Astrocyte of the cerebellum (primary cell): ENCODE results near the gene PPFIA1.

Experiments used
- DNase-seq: peaks from one replicate; pipeline ENCODE4 v3.0.0-alpha.2; 2011; ENCODE audit warnings: low read depth
- H3K4me3 ChIP-seq: 2 replicates; pipeline ENCODE4 v1.5.1; 2011; ENCODE audit warnings: mild to moderate bottlenecking, low read depth, low read length, moderate library complexity
- in situ Hi-C: cut with HindIII; loops from 2 replicates; pipeline ENCODE4 v1.10.0; 2017; ENCODE audit warnings: low sequenced_read_pairs
- TF ChIP-seq, protein P1 (sequence below): IDR thresholded peaks from 2 replicates; pipeline ENCODE4 v1.5.1; 2012; ENCODE audit warnings: low read length, low read depth, moderate library complexity, mild to moderate bottlenecking; ENCODE audit errors: missing control alignments

Gene PPFIA1

DNA sequence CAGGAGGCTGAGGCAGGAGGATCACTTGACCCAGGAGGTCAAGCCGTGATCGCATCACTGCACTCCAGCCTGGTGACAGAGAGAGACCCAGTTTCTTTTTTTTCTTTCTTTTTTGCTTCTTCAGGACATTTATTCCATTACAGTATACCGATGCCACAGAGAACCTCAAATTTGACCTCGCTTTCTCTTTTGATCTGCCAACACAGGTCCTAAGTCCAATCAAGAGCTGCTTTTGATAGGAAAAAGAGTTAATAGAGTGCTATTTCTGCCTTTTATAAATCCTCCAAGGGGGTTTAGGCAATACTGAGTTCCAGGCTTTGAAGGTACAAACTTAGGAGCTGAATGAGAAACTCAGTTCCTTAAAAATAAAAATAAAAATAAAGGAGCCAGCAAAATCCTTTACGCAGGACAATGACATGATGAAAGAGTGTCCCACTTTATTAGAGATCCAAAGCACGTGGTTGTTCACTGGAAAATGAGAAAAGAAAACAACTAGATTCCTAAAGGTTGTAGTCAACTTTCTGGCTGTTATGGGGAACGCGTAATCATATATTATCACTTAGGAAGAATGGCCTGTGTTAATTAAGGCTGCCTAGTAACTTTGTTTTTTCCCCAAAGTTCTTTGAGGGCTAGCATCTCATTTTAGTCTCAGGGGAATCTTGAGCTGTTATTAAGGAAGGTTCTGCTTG, 40.2 kb upstream of the PPFIA1 start:
- DNase-seq = no peak
- in situ Hi-C loops = no loop called here
- no peak overlapping the region for H3K4me3 ChIP-seq
- TF ChIP-seq, protein P1, sequence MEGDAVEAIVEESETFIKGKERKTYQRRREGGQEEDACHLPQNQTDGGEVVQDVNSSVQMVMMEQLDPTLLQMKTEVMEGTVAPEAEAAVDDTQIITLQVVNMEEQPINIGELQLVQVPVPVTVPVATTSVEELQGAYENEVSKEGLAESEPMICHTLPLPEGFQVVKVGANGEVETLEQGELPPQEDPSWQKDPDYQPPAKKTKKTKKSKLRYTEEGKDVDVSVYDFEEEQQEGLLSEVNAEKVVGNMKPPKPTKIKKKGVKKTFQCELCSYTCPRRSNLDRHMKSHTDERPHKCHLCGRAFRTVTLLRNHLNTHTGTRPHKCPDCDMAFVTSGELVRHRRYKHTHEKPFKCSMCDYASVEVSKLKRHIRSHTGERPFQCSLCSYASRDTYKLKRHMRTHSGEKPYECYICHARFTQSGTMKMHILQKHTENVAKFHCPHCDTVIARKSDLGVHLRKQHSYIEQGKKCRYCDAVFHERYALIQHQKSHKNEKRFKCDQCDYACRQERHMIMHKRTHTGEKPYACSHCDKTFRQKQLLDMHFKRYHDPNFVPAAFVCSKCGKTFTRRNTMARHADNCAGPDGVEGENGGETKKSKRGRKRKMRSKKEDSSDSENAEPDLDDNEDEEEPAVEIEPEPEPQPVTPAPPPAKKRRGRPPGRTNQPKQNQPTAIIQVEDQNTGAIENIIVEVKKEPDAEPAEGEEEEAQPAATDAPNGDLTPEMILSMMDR = no peak

DNA sequence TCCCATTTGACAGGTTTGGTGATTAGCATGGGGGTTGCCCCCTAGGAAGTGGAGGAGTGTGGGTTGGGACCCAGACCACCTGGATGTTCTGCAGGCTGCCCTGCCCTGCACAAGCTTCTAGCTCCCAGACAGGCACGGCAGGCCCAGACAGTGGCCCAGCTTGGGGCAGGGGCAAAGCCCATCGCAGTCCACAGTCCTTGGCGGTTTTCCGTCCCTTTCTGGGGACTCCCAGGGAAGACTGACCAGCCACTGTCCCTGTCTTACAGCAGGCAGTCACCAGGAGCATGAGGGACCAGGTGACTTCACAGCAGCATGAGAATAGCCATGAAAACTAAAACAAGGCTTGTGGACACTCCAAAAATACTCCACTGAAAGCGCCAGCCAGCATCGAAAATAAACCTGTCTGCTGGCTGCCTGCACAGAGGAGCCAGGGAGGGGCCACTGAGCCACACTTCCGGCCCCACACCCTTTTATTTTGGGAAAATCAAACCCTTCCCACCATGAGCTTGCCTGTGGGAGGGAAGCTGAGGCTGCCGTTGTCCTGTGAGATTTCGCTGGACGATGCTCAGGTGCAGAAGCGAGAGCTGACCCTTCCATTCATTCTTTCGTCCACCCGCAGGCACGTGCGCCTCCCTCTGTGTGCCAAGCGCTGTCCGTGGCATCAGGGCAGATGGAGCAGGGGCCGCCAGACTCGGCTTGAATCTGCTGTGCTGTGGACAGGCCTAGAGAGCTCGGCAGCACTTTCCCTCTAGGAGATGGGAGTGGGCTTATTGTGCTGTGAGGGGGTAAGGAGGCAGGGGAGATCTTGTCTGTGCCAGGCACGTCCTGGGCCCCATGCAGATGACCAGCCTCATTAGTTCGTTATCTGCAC, 39.4 kb upstream of the PPFIA1 start:
- in situ Hi-C loops = no loop called here
- no peak for DNase-seq
- TF ChIP-seq, protein P1 = no peak
- no peak overlapping the region for H3K4me3 ChIP-seq

DNA sequence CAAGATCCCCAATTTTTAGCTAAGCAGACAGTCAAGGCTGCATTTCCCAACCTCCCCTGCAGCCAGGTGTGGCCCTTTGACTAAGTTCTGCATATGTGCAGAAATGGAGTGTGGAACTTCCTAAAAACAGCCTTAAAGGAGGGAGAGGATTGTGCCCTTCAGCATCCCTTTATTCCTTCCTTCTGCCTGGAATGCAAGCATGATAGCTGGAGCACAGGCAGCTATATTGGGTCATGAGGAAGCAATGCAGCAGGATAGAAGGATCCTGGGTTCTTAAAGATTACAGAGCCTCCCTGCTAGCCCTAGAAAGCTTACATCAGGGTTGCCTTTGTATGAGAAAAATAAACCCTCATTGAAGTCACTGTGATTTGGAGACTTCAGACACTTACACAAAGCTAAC, 37.5 kb upstream of the PPFIA1 start:
- H3K4me3 ChIP-seq = no peak overlapping the region
- no peak for DNase-seq
- TF ChIP-seq, protein P1 = no peak
- in situ Hi-C loops = no loop called here

DNA sequence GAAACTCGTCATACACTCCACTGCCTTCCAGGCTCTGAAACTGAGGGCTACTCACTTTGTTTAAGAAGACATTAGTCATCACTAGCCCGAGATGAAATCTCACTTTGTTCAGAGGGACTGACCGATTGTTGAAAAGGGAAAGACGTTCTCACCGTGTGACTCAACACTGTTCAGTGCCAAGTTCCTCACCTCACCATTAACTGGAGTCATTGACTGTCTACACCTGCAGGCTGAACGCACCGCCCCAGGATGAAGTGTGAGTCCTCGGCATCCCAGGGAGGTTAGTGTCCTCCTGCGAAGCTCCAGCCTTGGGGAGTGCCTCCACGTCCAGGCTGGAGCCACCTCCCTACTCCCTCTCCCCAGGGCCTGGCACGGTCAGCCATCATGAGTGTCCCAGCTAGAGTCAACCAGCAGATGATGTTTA, 37.0 kb upstream of the PPFIA1 start:
- H3K4me3 ChIP-seq = no peak overlapping the region
- in situ Hi-C loops = no loop called here
- TF ChIP-seq, protein P1 = no peak
- DNase-seq = peak; percentile 59

DNA sequence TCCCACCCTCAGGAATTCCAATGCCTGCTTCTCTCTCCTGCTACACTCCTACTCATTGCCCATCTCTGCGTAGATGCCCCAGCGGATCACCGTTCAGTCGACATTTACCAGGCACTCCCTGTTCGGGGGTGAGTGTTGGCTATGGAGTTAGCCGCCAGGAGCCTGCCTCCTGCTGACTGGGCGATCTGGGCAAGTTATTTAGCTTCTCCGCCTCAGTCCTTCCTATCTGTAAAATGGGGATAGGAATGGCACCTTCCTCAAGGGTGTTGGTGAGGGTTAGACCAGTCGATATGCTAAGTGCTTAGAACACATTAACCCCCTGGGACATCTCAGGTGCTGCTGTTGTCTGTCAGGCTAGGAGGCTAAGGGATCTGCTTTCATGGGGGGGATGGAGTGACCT, 36.5 kb upstream of the PPFIA1 start:
- TF ChIP-seq, protein P1 = no peak
- in situ Hi-C loops = no loop called here
- DNase-seq = no peak
- no peak overlapping the region for H3K4me3 ChIP-seq

DNA sequence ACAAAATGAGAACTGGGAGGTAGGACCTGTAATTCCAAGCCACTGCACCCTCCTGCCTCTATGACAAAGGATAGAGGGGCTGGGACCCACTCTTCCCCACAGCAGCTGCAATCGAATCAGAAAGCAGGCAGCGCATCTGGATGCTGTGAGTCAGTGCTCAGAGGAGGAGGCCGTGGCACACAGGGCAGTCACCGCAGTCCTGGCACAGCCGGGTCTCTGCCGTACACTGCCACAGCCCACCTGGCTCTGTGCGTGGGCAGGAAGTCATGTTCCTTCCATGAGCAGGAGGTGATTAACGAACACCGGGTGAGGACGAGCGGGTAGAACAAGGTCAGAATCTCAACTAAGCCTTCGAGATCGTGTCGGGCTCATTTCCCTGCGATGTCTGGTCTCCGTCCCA, 30.2 kb upstream of the PPFIA1 start:
- TF ChIP-seq, protein P1 = no peak
- no peak for DNase-seq
- in situ Hi-C loops = no loop called here
- no peak overlapping the region for H3K4me3 ChIP-seq
